GM12872 (cell line): ENCODE results near the gene GDF10.

ENCODE experiments used
- CTCF ChIP-seq: IDR thresholded peaks from 3 replicates; pipeline ENCODE4 v1.5.1; 2011; ENCODE audit warnings: low read depth, mild to moderate bottlenecking, low read length, moderate library complexity; ENCODE audit not compliant: insufficient read depth

The GDF10 gene

GRCh38 chr10:47295411-47295810 lies 4.6 kb upstream of the GDF10 start:
- no peak for TF ChIP-seq CTCF

GRCh38 chr10:47296156-47296894 lies 3.7 kb upstream of the GDF10 start:
- no peak for TF ChIP-seq CTCF

- TF ChIP-seq CTCF = no peak
Measured at GRCh38 chr10:47296941-47297340, 3.1 kb upstream of the GDF10 start.

GRCh38 chr10:47297866-47298540 lies 2.0 kb upstream of the GDF10 start:
- no peak for TF ChIP-seq CTCF

- TF ChIP-seq CTCF = no peak
Measured at GRCh38 chr10:47298715-47299114, 1.3 kb upstream of the GDF10 start.

- no peak for TF ChIP-seq CTCF
Measured at GRCh38 chr10:47300429-47300931, 483 bp downstream of the GDF10 start.

- no peak for TF ChIP-seq CTCF
Measured at GRCh38 chr10:47301833-47302232, 1.8 kb downstream of the GDF10 start.
